RWPE1 (cell line): ENCODE measurements around the gene SAMD4A.

Experiments
- CTCF ChIA-PET: fragments of 350-600 bp; sonication (Branson Sonifier 250); formaldehyde crosslinking; extraction: SDS; loops from one replicate; lab custom pipeline; 2021; lab: Yijun Ruan, JAX
- POLR2A ChIA-PET: fragments of 400-600 bp; formaldehyde crosslinking; extraction: SDS; loops from one replicate; lab custom pipeline; 2020; ENCODE audit warnings: antibody characterized with exemption; ENCODE audit not compliant: low non-redundant PET; lab: Yijun Ruan, JAX
- DNase-seq: peaks from one replicate; pipeline ENCODE4 v3.0.0; 2012; ENCODE audit warnings: low spot score
- H3K27ac ChIP-seq: fragments of 450-650 bp; 2 replicates; pipeline ENCODE4 v1.5.1; 2017
- CTCF ChIP-seq: fragments of 450-650 bp; conservative IDR thresholded peaks from 2 replicates; pipeline ENCODE4 v1.5.1; 2017; ENCODE audit warnings: low read depth, mild to moderate bottlenecking

The SAMD4A gene

GRCh38 chr14:54812617-54813016, 245.7 kb downstream of the SAMD4A start:
- no peak for TF ChIP-seq CTCF
- no peak for DNase-seq
- ChIA-PET CTCF (interaction anchor here (0.6 to 1.0 kb wide), 3 partner anchors 145 to 248 kb away, joined by 3 to 6 read pairs (median 4); no protein-coding TSS in a partner anchor), POLR2A (no interaction called here)
- H3K27ac ChIP-seq: no peak overlapping the region

- TF ChIP-seq CTCF: no peak
- ChIA-PET POLR2A (no interaction called here), CTCF (interaction anchor here (0.7 to 1.0 kb wide), 3 partner anchors 8 to 249 kb away, joined by 3 to 6 read pairs (median 4); no protein-coding TSS in a partner anchor)
- no peak for DNase-seq
- H3K27ac ChIP-seq: no peak overlapping the region
Measured at GRCh38 chr14:54813081-54813480, 246.2 kb downstream of the SAMD4A start.

- CTCF ChIA-PET: interaction anchor here (0.6 to 0.9 kb wide), 2 partner anchors 9 to 213 kb away, joined by 3 read pairs; no protein-coding TSS in a partner anchor
- POLR2A ChIA-PET: no interaction called here
- no peak overlapping the region for H3K27ac ChIP-seq
- DNase-seq: no peak
- no peak for TF ChIP-seq CTCF
Measured at GRCh38 chr14:54814076-54814475, 247.1 kb downstream of the SAMD4A start.

- POLR2A ChIA-PET: no interaction called here
- no peak overlapping the region for H3K27ac ChIP-seq
- CTCF ChIA-PET: interaction anchor here (0.7 kb wide), 1 partner anchor 261 kb away, joined by 4 read pairs; no protein-coding TSS in a partner anchor
- no peak for DNase-seq
- TF ChIP-seq CTCF: no peak
Measured at GRCh38 chr14:54815016-54815415, 248.1 kb downstream of the SAMD4A start.

- DNase-seq: no peak
- POLR2A ChIA-PET: no interaction called here
- CTCF ChIA-PET: interaction anchor here (0.7 to 1.4 kb wide), 2 partner anchors 9 to 262 kb away, joined by 3 to 4 read pairs; no protein-coding TSS in a partner anchor
Measured at GRCh38 chr14:54815515-54815914, 248.6 kb downstream of the SAMD4A start.

GRCh38 chr14:54816450-54816849, 249.5 kb downstream of the SAMD4A start:
- ChIA-PET CTCF (interaction anchor here (0.6 to 1.4 kb wide), 4 partner anchors 10 to 224 kb away, joined by 3 to 5 read pairs (median 3); no protein-coding TSS in a partner anchor), POLR2A (no interaction called here)
- TF ChIP-seq CTCF: no peak
- no peak for DNase-seq
- H3K27ac ChIP-seq: no peak overlapping the region

More at GRCh38 chr14:54815515-54815914, 248.6 kb downstream of the SAMD4A start:
- H3K27ac ChIP-seq: no peak overlapping the region
- TF ChIP-seq CTCF: no peak
